HG03558 (cell line): ENCODE measurements around the gene ZC3H12A.

Experiments
- ATAC-seq: cut with Tn5 transposase; IDR thresholded peaks from one replicate; pipeline ENCODE4 v1.9.1; 2021; ENCODE audit warnings: moderate number of reproducible peaks; ENCODE audit not compliant: unreplicated experiment; ENCODE audit errors: extremely low read depth

Gene ZC3H12A

GRCh38 chr1:37477946-37478345, 3.6 kb downstream of the ZC3H12A start:
- no peak for ATAC-seq

- no peak for ATAC-seq
Measured at GRCh38 chr1:37478451-37478881, 4.1 kb downstream of the ZC3H12A start.

GRCh38 chr1:37478890-37479254, 4.5 kb downstream of the ZC3H12A start:
- no peak for ATAC-seq

- no peak for ATAC-seq
Measured at GRCh38 chr1:37479255-37480124, 5.1 kb downstream of the ZC3H12A start.

- no peak for ATAC-seq
Measured at GRCh38 chr1:37480125-37480466, 5.7 kb downstream of the ZC3H12A start.

GRCh38 chr1:37480581-37481288, 6.4 kb downstream of the ZC3H12A start:
- no peak for ATAC-seq

GRCh38 chr1:37481289-37482003, 7.1 kb downstream of the ZC3H12A start:
- no peak for ATAC-seq

- ATAC-seq: no peak
Measured at GRCh38 chr1:37482004-37482785, 7.8 kb downstream of the ZC3H12A start.

GRCh38 chr1:37482796-37483744, 8.7 kb downstream of the ZC3H12A start:
- no peak for ATAC-seq

- no peak for ATAC-seq
Measured at GRCh38 chr1:37483785-37484184, 9.4 kb downstream of the ZC3H12A start.

GRCh38 chr1:37484325-37485051, 10.1 kb downstream of the ZC3H12A start:
- ATAC-seq: no peak

- no peak for ATAC-seq
Measured at GRCh38 chr1:37485902-37486679, 11.7 kb downstream of the ZC3H12A start.

- ATAC-seq: no peak
Measured at GRCh38 chr1:37486680-37487618, 12.6 kb downstream of the ZC3H12A start.

- no peak for ATAC-seq
Measured at GRCh38 chr1:37487619-37487984, 13.2 kb downstream of the ZC3H12A start.

GRCh38 chr1:37493336-37494098, 19.1 kb downstream of the ZC3H12A start:
- no peak for ATAC-seq

GRCh38 chr1:37495875-37496274, 21.5 kb downstream of the ZC3H12A start:
- ATAC-seq: no peak
